ENCODE measurements around the gene POP4. TPM values are rescaled to one million over a fixed set of nuclear protein-coding genes. Genes with fewer than 3 reads are reported as not detected.
"Not testable (repeated sequence)": the region's sequence is repeated elsewhere in the genome, so short reads cannot be mapped to it uniquely, and the experiment has no call there.

POP4 gene
- polyA plus RNA-seq (ENCODE audit: insufficient read length in 4 of 4) = 10 to 100 TPM; 53.3 to 72.5 (median 61.8) TPM

DNA sequence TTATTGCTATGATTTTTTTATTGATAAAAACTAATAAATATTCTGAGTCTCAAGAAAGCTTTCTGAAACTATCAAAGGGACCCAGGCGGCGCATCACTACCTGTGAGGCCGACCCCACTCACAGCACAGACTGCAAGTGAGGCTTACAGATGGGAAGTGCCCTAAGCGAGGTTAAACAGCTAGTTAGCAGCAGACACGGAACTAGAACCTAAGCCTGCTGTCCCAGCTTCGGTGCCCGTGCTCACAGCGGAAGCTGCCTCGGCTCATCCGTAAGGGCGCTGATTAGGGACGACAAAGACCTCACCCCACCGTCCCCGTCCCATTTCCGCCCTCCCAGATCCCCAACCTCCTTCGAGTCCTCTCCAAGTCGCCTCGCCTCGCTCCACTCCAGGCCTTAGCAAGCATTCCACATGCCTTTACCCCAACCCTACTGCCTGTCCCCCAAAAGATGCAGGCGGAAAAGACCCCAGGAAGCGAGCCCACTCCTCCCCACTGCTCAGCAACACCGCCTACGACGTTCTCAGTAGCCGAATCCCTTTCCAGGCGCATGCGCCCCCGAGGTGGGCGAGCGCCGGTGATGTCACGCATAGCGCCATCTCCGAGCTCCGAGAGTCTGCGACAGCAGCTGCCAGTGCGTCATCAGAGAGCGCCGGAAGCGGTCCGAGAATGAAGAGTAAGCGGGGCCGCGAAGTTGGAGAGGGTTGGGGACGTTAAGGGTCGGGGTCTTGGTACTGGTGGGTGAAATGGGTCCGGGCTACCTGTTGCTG is at the start of gene POP4:
Gene POP4, plus strand, starts transcription at position 631 of the 767 bp plus-strand sequence. Its CDS starts 36 bp downstream, at position 667.
- DNase-seq (ENCODE audit: low read depth in 4 of 4, low spot score in 3 of 4) = peak; percentile 92 to 96 (median 95)

DNA sequence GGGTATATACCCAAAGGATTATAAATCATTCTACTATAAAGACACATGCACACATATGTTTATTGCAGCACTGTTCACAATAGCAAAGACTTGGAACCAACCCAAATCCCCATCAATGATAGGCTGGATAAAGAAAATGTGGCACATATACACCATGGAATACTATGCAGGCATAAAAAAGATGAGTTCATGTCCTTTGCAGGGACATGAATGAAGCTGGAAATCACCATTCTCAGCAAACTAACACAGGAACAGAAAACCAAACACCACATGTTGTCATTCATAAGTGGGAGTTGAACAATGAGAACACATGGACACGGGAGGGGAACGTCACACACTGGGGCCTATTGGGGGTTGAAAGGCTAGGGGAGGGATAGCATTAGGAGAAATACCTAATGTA is 47.0 kb upstream of the POP4 start:
- DNase-seq (ENCODE audit: low read depth in 4 of 4, low spot score in 3 of 4) = not testable (repeated sequence)

- DNase-seq (ENCODE audit: low read depth in 4 of 4, low spot score in 3 of 4) = no peak
Observed at GRCh38 chr19:29559743-29560142, 46.3 kb upstream of the POP4 start.

DNA sequence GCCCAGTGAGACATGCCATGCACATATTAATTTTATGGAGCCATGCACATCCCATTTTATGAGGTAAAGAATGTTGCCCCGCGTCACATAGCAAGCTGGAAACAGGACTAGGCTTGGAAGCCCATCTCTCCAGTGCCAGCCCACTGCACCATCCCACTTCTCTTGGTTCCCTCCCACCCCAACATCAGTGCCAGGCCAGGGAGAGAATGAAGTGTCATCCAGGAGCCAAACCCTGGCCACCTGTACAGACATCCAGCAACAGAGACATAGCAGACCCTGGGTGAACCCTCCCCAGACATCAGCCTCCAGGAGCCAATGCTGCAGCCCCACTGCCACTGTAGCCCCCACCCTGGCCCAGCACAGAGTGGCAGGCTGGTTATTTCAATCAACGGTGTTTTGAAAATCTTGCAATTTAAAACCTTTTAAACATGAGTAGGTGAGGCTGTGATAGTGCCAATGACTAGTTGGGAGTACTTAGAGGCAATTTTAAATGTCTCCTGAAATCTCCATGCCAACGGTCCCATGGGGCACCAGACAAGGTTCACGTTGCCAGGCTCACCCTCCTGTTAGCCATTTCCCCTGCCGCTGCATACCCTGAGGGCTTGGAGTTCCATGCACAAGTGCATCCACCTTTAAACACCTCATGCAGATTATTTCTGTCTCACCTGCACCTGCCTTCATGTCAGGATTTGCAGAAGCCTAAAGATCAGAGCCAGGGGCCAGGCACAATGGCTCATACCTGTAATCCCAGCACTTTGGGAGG is 45.6 kb upstream of the POP4 start:
- DNase-seq (ENCODE audit: low read depth in 4 of 4, low spot score in 3 of 4) = no peak

DNA sequence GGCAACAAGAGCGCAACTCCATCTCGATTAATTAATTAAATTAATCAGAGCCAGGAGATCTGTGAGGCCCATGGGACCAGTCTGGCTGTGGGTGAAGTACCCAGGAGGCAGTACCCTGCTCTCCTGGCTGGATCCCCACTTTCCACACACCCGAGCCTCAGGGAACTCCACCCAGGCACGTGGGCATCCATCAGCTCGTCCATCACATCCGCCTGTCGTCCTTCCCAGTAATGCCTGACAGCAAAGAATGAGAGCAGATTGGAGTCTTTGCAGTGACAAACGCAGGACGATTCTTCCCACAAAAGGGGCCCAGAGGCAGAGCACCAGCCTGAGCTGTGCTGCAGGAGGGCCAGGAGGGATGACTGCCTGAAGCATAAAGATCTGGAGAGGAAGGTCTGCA is 44.5 kb upstream of the POP4 start:
- no peak for DNase-seq (ENCODE audit: low read depth in 4 of 4, low spot score in 3 of 4)

- no peak for DNase-seq (ENCODE audit: low read depth in 4 of 4, low spot score in 3 of 4)
Observed at GRCh38 chr19:29562299-29563297, 43.5 kb upstream of the POP4 start.

- DNase-seq (ENCODE audit: low read depth in 4 of 4, low spot score in 3 of 4) = no peak
Observed at GRCh38 chr19:29563486-29564101, 42.5 kb upstream of the POP4 start.

- DNase-seq (ENCODE audit: low read depth in 4 of 4, low spot score in 3 of 4) = no peak
Observed at GRCh38 chr19:29564574-29565005, 41.5 kb upstream of the POP4 start.

DNA sequence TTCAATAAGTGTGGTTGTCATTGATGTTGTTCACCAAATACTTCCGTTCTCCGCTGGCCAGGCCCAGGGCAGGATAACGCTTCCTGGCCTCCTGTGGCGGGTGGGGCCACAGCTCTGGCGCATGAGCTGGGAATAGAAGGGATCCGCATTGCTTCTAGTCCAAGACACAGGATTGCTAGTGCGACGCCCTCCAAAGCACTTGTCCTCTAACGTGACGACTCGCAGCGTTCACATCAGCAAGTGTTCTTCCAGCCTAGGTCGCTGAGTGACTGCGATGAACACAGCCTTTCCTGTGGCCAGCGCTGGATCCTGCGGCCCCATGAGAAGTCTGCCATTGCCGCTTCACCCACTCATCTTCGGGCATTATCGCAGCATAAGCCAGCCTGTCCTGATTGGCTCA is 40.9 kb upstream of the POP4 start:
- no peak for DNase-seq (ENCODE audit: low read depth in 4 of 4, low spot score in 3 of 4)

DNA sequence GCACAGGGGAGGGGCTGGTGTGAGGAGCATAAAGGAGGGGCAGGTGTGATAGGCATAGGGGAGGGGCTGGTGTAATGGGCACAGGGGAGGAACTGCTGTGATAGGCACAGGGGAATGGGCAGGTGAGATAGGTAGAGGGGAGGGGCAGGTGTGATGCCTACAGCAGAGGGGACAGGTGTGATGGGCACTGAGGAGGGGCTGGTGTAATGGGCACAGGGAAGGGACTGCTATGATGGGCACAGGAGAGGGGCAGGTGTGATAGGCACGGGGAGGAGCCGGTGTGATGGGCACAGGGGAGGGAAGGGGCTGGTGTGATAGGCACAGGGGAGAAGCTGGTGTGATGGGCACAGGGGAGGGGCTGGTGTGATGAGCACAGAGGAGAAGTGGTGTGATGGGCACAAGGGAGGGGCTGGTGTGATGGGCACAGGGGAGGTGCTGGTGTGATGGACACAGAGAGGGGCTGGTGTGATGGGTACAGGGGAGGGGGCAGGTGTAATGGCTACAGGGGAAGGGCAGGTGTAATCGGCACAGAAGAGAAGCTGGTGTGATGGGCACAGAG is 39.5 kb upstream of the POP4 start:
- DNase-seq (ENCODE audit: low read depth in 4 of 4, low spot score in 3 of 4) = no peak

- DNase-seq (ENCODE audit: low read depth in 4 of 4, low spot score in 3 of 4) = no peak
Observed at GRCh38 chr19:29567366-29567915, 38.6 kb upstream of the POP4 start.

- no peak for DNase-seq (ENCODE audit: low read depth in 4 of 4, low spot score in 3 of 4)
Observed at GRCh38 chr19:29568036-29569025, 37.8 kb upstream of the POP4 start.

DNA sequence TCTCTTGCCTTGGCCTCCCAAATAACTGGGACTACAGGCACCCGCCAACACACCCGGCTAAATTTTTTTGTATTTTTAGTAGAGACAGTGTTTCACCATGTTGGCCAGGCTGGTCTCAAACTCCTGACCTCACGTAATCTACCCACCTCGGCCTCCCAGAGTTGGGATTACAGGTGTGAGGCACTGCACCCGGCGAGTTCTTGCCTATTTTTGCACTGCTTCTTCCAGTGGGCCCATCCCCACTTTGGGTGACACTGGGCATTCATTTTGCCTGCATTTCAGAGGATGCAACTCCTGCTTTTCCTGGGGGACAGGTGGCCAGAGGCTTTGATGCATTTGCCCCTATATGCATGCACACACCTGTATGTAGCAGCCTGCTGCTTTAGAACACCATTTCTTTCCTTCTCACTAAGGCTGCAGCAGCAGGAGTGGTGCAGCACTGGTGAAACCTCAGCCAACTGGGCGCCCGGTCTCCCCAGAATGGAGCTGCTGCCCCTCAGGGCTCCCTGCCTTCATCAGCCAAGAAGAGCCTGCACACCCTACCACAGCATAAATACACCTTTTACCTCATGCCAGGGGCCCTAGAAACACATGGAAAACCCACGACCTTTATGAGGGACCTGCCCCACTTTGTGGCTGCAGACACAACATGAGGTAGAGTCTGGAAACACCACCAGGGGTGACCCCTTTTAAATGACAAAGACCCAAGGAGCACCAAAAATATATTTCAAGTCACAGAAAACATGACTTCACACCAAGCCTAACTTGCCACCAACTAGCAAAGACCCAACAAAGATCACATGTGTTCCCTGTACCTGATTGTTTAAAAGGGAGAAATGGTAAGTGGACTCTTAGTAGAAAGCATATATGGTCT is 36.8 kb upstream of the POP4 start:
- DNase-seq (ENCODE audit: low read depth in 4 of 4, low spot score in 3 of 4) = no peak

DNA sequence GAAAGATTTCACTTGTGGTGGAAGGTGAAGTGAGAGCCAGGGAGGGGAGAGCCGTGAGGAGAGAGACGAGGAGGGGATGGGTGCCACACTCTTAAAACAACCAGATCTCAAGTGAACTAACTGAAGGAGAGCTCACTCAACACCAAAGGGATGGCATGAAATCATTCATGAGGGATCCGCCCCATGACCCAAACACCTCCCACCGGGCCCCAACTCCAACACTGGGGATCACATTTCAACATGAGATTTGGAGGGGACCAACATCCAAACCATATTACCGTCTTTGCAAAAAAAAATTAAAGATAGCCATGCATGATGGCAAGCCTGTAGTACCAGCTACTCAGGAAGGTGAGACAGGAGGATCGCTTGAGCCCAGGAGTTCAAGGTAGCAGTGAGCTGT is 34.9 kb upstream of the POP4 start:
- DNase-seq (ENCODE audit: low read depth in 4 of 4, low spot score in 3 of 4) = no peak

GRCh38 chr19:29573486-29573885 is 32.6 kb upstream of the POP4 start:
- DNase-seq (ENCODE audit: low read depth in 4 of 4, low spot score in 3 of 4) = no peak

DNA sequence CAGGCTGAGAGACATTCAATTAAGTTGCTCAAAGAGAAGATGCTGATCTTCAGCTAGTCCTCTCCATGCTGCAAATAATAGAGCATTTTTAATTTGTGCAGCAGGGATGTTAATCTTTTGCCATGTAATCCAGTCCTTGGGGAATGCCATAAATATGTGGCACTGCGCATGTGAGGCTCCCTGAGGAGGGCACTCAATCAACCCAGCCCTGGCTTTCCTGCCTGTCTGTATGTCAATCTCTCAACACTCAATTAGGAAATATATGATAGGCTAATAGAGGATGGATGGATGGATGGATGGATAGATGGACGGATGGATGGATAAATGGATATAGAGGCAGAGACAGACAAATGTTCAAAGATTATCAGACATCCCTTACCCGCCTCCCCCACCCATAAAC is 31.6 kb upstream of the POP4 start:
- no peak for DNase-seq (ENCODE audit: low read depth in 4 of 4, low spot score in 3 of 4)

DNA sequence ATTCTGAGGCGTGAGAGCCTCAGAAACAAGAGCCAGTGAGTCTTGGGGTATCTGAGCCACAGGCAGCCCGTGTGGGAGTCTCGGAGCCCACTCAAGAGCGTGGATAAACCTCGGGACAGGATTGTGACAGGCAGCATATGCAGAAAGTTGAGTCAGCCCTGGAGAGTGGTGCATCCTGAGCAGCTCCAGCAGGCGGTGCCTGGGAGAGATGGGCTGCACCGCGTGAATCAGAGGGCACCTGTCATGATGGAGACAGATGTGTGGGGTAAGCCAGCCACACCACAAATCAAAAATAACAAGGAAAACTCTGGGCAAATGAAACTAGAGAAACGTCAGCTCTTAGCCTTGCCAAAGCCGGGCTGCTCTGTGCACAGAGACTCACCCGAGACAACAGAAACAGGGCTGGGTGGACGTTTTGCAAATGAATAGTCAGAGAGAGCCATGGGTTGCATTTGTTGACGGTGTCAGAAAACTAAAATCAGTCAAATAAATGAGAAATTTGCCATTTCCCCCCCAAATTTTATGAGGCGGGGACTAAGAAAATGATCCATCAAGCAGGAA is 30.0 kb upstream of the POP4 start:
- no peak for DNase-seq (ENCODE audit: low read depth in 4 of 4, low spot score in 3 of 4)

All from left renal pelvis (tissue), 4 donors.